Lower lobe of right lung (tissue), 2 donors: ENCODE measurements around the gene MAP3K14. TPM values are rescaled to one million over a fixed set of nuclear protein-coding genes. Genes with fewer than 3 reads are reported as not detected.

Source experiments
- ATAC-seq, 2 donors: fragments of 200-7000 bp; cut with Tn5 transposase; one replicate each; pipeline ENCODE4 v1.9.1; 2020 to 2022; ENCODE audit warnings: mild to moderate bottlenecking in 2 of 2, moderate library complexity in 2 of 2
- DNase-seq: peaks from one replicate; pipeline ENCODE4 v3.0.0-alpha.2; 2020
- H3K27ac ChIP-seq: fragments of 200-600 bp; one replicate; pipeline ENCODE4 v1.8.0; 2022
- H3K27me3 ChIP-seq: fragments of 200-600 bp; one replicate; pipeline ENCODE4 v1.8.0; 2022; ENCODE audit warnings: low read depth
- H3K36me3 ChIP-seq: fragments of 200-600 bp; one replicate; pipeline ENCODE4 v1.8.0; 2022; ENCODE audit warnings: mild to moderate bottlenecking
- H3K4me1 ChIP-seq: fragments of 200-600 bp; one replicate; pipeline ENCODE4 v1.8.0; 2022
- H3K4me3 ChIP-seq: fragments of 200-600 bp; one replicate; pipeline ENCODE4 v1.8.0; 2022; ENCODE audit warnings: mild to moderate bottlenecking
- H3K9me3 ChIP-seq: fragments of 200-600 bp; one replicate; pipeline ENCODE4 v1.8.0; 2022
- CTCF ChIP-seq: fragments of 200-600 bp; IDR thresholded peaks from one replicate; pipeline ENCODE4 v1.8.0; 2022; ENCODE audit warnings: antibody characterized with exemption, mild to moderate bottlenecking
- intact Hi-C: fragments of 100-400 bp; cut with DNase I; formaldehyde crosslinking; loops from one replicate; pipeline ENCODE4 v1.11.0; 2022
- total RNA-seq: library from RNA; stranded (reverse); fragmentation: NEBNext Ultra II Directional; extraction: Animal tissue kit (Norgen Biotek cat#: 25700); gene quantifications from one replicate; pipeline ENCODE4 v1.2.1, GENCODE V29; 2021
- donor health status: DM: no; HTN: yes; CAD: no; lungs with severe emphysema.

MAP3K14 gene
- total RNA-seq, 1 donor from 2014 or later: 9.3 TPM

- TF ChIP-seq CTCF: peak; percentile 59
- no peak overlapping the region for H3K27ac ChIP-seq
- peak; percentile 39 to 60 for ATAC-seq
- no peak overlapping the region for H3K4me3 ChIP-seq
- DNase-seq: no peak
- intact Hi-C loops: no loop called here
- H3K9me3 ChIP-seq: no peaks in the 10 kb centered on the region
- peaks cover 87% of the 10 kb centered on the region for H3K36me3 ChIP-seq
- no peaks in the 10 kb centered on the region for H3K27me3 ChIP-seq
- no peaks in the 10 kb centered on the region for H3K4me1 ChIP-seq
Measured at GRCh38 chr17:45270828-45271418, 45.9 kb downstream of the MAP3K14 start.

DNA sequence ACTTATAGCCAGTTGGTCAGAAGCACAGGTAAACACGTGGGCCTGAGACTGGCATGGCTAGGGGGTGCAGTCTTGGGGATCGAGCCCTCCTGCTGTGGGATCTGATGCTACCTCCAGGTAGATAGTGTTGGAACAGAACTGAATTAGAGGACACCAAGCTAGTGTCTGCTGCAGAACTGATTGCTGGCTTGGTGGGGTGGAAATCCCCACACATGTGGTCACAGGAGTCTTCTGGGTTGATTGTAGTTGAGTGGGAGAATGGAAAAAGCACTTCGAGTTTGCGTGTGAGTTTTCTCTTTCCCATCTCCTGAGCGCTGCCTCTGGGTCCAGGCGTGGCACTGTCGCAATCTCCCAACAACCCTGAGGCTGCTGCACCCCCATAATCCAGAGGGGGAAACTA, 46.9 kb downstream of the MAP3K14 start:
- DNase-seq (no peak), ATAC-seq (no peak)
- intact Hi-C loops: no loop called here
- no peaks in the 10 kb centered on the region for H3K9me3 ChIP-seq
- H3K4me3 ChIP-seq: no peak overlapping the region
- no peak overlapping the region for H3K27ac ChIP-seq
- H3K36me3 ChIP-seq: peaks cover 97% of the 10 kb centered on the region
- no peaks in the 10 kb centered on the region for H3K4me1 ChIP-seq
- no peak for TF ChIP-seq CTCF
- H3K27me3 ChIP-seq: no peaks in the 10 kb centered on the region

- Histone ChIP-seq H3K4me3 (no peak overlapping the region), H3K36me3 (peaks cover 94% of the 10 kb centered on the region), H3K27me3 (no peaks in the 10 kb centered on the region), H3K27ac (no peak overlapping the region), H3K4me1 (peaks cover 9% of the 10 kb centered on the region), H3K9me3 (no peaks in the 10 kb centered on the region)
- no peak for TF ChIP-seq CTCF
- ATAC-seq (no peak), DNase-seq (no peak)
- intact Hi-C loops: no loop called here
Measured at GRCh38 chr17:45267436-45268055, 49.3 kb downstream of the MAP3K14 start.

DNA sequence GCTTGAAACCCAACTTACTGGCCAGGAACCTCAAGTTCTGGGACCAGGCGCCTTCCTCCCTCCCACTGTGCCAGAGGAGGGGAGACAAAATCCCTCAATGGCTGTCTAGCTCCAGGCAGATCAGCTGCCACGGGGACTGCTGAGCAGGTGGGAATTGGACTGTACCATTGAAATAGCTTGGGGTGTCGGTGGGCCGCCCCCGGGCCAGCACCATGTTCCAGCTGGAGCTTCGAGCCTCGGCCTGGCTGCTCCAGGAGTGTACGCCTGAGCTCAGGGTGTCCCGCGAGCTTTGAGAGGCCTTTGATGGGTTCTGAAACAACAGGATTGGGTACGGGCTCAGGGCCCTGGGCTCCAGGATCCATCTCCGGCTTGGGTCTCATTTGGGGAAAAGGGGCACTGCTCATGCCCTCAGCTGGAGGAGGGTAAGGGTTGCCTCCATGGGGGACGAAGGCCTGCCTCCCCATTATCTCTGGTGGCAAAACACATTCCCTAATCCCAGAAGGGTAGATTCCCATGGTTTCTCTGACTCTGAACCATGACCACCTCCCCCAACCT, 50.4 kb downstream of the MAP3K14 start:
- peaks cover 83% of the 10 kb centered on the region for H3K36me3 ChIP-seq
- intact Hi-C loops: no loop called here
- H3K4me1 ChIP-seq: peaks cover 18% of the 10 kb centered on the region

DNA sequence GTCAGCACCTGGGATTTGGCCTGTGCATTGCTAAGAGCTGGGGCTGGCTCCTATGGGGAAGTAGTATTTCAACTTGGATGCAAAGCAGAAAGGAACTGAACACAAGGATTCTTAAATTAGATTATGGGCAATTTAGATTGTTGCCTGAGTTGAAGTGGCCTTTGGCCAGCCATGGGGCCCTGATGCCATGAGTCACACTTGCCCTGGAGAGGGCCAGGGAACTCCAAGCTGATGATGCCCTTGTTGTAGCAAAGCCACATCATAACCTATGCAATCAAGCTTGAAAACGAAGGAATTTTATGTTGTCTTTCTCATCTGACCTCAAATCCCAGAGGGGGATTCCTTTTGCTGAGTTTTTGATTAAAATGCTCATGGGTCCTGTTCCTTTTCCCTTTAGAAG, 51.0 kb downstream of the MAP3K14 start:
- intact Hi-C loops: no loop called here
- H3K27me3 ChIP-seq: no peaks in the 10 kb centered on the region
- H3K4me1 ChIP-seq: peaks cover 20% of the 10 kb centered on the region
- no peak overlapping the region for H3K4me3 ChIP-seq
- no peak for ATAC-seq
- H3K27ac ChIP-seq: no peak overlapping the region
- DNase-seq: no peak
- H3K36me3 ChIP-seq: peaks cover 77% of the 10 kb centered on the region
- no peaks in the 10 kb centered on the region for H3K9me3 ChIP-seq
- no peak for TF ChIP-seq CTCF

More for the DNA sequence above, 50.4 kb downstream of the MAP3K14 start:
- no peaks in the 10 kb centered on the region for H3K9me3 ChIP-seq
- no peak overlapping the region for H3K4me3 ChIP-seq
- no peak overlapping the region for H3K27ac ChIP-seq
- TF ChIP-seq CTCF: no peak
- DNase-seq (no peak), ATAC-seq (no peak)
- H3K27me3 ChIP-seq: no peaks in the 10 kb centered on the region
